ENCODE data around the gene CXCL16. TPM values are rescaled to one million over a fixed set of nuclear protein-coding genes. Genes with fewer than 3 reads are reported as not detected.
A peak's percentile ranks its signal among the peaks of the same experiment; 100 is the strongest.

Gene CXCL16
- polyA plus RNA-seq, 1 experiment = 2.4 TPM

DNA sequence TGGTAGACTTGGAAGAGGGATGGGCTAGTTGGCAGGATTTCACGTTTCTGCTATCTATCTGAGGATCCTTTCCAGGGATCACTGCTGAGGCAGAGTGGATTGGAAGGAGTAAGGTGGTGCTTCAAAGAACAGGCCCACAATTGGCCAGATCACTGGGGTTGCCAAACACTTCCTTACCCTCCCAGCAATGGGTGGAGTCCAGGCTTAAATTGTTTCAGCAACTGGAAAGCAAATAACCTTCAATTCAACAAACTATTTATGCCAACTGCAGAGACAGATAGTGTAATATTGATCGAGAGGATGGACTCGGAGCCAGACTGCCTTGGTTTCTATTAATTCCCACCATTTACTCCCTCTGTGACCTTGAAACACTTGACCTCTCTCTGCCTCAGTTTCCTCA lies 27.2 kb downstream of the CXCL16 start:
- no peak overlapping the region for H3K27ac ChIP-seq (ENCODE audit: low read depth, low read length)
- TF ChIP-seq, protein P1, sequence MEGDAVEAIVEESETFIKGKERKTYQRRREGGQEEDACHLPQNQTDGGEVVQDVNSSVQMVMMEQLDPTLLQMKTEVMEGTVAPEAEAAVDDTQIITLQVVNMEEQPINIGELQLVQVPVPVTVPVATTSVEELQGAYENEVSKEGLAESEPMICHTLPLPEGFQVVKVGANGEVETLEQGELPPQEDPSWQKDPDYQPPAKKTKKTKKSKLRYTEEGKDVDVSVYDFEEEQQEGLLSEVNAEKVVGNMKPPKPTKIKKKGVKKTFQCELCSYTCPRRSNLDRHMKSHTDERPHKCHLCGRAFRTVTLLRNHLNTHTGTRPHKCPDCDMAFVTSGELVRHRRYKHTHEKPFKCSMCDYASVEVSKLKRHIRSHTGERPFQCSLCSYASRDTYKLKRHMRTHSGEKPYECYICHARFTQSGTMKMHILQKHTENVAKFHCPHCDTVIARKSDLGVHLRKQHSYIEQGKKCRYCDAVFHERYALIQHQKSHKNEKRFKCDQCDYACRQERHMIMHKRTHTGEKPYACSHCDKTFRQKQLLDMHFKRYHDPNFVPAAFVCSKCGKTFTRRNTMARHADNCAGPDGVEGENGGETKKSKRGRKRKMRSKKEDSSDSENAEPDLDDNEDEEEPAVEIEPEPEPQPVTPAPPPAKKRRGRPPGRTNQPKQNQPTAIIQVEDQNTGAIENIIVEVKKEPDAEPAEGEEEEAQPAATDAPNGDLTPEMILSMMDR (IDR thresholded peaks at IDR 0.05; ENCODE audit: low read depth, low read length) = no peak
- no peaks in the 10 kb centered on the region for H3K9me3 ChIP-seq (ENCODE audit: control insufficient read depth, insufficient read depth, low read length)
- POLR2A ChIA-PET = no interaction called here
- no peaks in the 10 kb centered on the region for H3K27me3 ChIP-seq (ENCODE audit: control insufficient read depth, insufficient read depth, low read length)
- CTCF ChIA-PET = interaction anchor here (0.6 kb wide), 1 partner anchor 142 kb away, joined by 4 read pairs; no protein-coding TSS in a partner anchor
- H3K4me3 ChIP-seq (ENCODE audit: low read depth, low read length) = no peak overlapping the region
- DNase-seq (ENCODE audit: low read depth, low spot score) = no peak

DNA sequence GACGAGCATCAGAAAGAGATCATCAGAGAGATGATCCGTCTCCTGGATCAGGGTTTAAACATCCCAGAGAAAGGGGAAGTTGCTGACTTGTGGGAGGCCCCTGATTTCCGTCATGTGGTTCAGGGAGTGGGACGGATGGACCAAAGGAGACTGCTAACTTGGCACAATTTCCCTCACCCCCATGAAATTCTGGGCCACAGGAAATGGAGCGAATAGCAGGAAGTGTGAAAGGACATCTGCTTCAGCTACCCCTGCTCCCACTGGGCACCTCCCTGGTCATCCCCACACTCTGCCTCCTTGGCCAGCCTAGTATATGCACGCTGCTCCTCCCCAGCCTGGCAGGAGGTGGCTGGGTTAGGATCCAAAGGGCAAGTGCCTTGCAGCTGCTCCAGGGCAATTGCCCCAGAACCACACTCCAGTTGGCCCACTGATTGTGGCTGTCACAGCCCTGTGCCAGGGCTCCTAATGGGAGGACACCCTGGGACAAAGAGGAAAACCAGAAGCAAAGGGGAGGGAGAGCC lies 28.0 kb downstream of the CXCL16 start:
- Histone ChIP-seq H3K27me3 (ENCODE audit: control insufficient read depth, insufficient read depth, low read length) (no peaks in the 10 kb centered on the region), H3K27ac (ENCODE audit: low read depth, low read length) (no peak overlapping the region), H3K9me3 (ENCODE audit: control insufficient read depth, insufficient read depth, low read length) (no peaks in the 10 kb centered on the region), H3K4me3 (ENCODE audit: low read depth, low read length) (no peak overlapping the region)
- DNase-seq (ENCODE audit: low read depth, low spot score) = no peak
- ChIA-PET POLR2A (no interaction called here), CTCF (no interaction called here)
- TF ChIP-seq, protein P1 (IDR thresholded peaks at IDR 0.05; ENCODE audit: low read depth, low read length) = no peak

DNA sequence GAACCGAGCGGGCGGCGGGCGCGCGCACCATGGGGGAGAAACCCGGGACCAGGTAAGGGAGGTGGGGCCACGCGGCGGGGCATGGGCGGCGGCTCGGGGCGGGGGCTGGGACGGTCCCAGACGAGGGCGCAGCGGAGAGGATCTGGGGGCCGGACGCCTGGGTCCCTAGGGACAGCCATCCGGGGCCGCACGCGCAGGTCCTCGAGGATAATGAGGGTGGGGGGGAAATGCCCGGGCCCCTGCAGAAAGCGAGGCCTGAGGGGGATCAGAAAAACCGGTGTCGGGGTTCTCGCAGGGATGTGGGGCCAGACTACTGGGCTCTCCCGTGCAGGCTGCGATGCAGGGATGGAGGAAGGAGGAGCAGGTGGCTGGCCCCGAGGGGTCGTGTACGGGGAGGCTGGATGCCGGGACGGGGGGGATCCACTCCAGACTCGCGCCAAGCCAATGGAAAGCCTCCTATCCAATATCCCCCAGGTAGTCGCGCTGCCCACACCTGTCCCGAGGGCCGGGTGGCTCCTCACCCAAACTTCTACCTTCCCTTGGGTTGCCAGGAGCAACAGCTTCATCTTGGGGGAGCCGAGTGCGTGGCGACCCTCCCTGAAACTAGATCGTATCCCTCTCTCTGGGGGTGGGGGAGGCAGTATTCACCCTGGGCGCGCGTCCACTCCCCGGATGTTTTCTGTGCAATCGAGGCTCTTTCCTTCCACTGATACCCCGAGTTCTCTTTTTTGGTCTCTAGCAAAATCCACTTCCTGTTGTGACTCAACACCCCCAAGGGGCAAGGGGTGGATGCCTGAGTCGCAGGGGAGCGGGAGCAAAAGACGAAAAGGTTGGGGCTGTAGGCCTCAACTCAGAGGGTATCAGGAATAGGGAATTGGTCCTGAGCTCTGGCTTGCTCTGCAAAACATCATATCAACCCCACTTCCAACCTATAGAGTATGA lies 28.8 kb downstream of the CXCL16 start:
- TF ChIP-seq, protein P1 (IDR thresholded peaks at IDR 0.05; ENCODE audit: low read depth, low read length) = no peak

DNA sequence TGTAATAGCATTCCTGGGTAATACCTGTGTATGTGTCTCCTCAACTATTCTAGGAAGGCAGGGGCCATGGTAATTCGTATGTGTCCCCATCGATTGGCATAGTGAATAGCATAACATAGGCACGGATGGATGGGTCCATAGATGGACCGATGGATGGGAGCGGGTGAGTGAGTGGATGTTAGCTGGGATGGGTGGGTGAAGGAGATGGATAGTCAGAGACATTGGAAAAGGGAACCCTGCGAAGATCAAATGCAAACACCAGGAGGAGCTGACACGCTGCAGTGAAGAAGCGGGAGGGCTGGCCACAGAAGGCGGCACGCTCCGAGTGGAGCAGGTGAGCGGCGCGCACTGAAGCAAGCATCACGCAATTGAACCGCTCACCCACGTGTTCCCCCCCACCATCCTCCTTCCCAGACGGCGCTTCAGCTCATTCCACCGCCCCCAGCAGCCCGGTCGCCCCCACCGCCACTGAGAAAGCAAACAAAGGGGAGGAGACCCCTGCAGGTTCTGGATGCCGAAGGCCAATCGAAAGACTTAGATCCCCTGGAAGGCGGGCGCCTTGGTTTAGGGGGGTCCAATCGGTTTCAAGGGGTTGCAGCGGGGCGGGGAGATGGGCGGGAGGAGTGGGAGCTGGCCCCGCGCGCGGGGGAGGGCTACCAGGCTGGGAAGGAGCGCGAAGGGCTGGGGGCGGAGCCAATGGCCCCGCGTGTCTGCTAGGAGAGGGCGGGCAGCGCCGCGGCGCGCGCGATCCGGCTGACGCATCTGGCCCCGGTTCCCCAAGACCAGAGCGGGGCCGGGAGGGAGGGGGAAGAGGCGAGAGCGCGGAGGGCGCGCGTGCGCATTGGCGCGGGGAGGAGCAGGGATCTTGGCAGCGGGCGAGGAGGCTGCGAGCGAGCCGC lies 29.7 kb downstream of the CXCL16 start, which contains the start of gene ARRB2:
TSS of gene ARRB2 (plus strand) at position 839 of the 899 bp plus-strand sequence. CDS start 90 bp downstream, outside the sequence.
- Histone ChIP-seq H3K27ac (ENCODE audit: low read depth, low read length) (peak within 1 kb of the TSS; percentile 68), H3K9me3 (ENCODE audit: control insufficient read depth, insufficient read depth, low read length) (no peaks in the 10 kb centered on the region), H3K4me3 (ENCODE audit: low read depth, low read length) (peak within 1 kb of the TSS; percentile 70), H3K27me3 (ENCODE audit: control insufficient read depth, insufficient read depth, low read length) (no peaks in the 10 kb centered on the region)
- CTCF ChIA-PET = interaction anchor here (0.6 to 1.6 kb wide), 16 partner anchors 9 to 285 kb away, joined by 3 to 8 read pairs (median 4); partner anchors contain the start of gene CHRNE
- TF ChIP-seq, protein P1 (IDR thresholded peaks at IDR 0.05; ENCODE audit: low read depth, low read length) = peak; percentile 68
- POLR2A ChIA-PET = interaction anchor here (0.5 to 1.1 kb wide), 7 partner anchors 11 to 342 kb away, joined by 3 to 5 read pairs (median 3); partner anchors contain the start of genes PLD2, PSMB6 and VMO1
- DNase-seq (ENCODE audit: low read depth, low spot score) = peak; percentile 97

More for the DNA sequence above, 28.8 kb downstream of the CXCL16 start:
- ChIA-PET CTCF (interaction anchor here (0.6 to 1.6 kb wide), 14 partner anchors 8 to 192 kb away, joined by 3 to 8 read pairs (median 4); partner anchors contain the start of gene CHRNE), POLR2A (interaction anchor here (0.5 to 1.1 kb wide), 6 partner anchors 10 to 341 kb away, joined by 3 to 5 read pairs (median 4); partner anchors contain the start of genes PLD2, PSMB6 and VMO1)
- Histone ChIP-seq H3K27ac (ENCODE audit: low read depth, low read length) (no peak overlapping the region), H3K27me3 (ENCODE audit: control insufficient read depth, insufficient read depth, low read length) (no peaks in the 10 kb centered on the region), H3K9me3 (ENCODE audit: control insufficient read depth, insufficient read depth, low read length) (no peaks in the 10 kb centered on the region), H3K4me3 (ENCODE audit: low read depth, low read length) (peak overlapping the region; percentile 70)
- no peak for DNase-seq (ENCODE audit: low read depth, low spot score)

Data from AG04450 (cell line).